Urinary bladder (tissue), 4 donors: ENCODE data around the gene ZNF723. TPM values are rescaled to one million over a fixed set of nuclear protein-coding genes. Genes with fewer than 3 reads are reported as not detected.
A peak's percentile ranks its signal among the peaks of the same experiment; 100 is the strongest.
"Not testable (repeated sequence)": the region's sequence is repeated elsewhere in the genome, so short reads cannot be mapped to it uniquely, and the experiment has no call there.

Experiments
- DNase-seq: peaks from one replicate; pipeline ENCODE4 v3.0.0-alpha.2; 2015; ENCODE audit errors: extremely low spot score
- H3K27ac ChIP-seq: one replicate; pipeline ENCODE4 v1.5.1; 2013; ENCODE audit warnings: low read depth, mild to moderate bottlenecking, moderate library complexity
- H3K36me3 ChIP-seq: one replicate; pipeline ENCODE4 v1.6.1; 2013; ENCODE audit warnings: mild to moderate bottlenecking, moderate library complexity; ENCODE audit not compliant: insufficient read depth
- H3K4me1 ChIP-seq: one replicate; pipeline ENCODE4 v1.6.1; 2013; ENCODE audit warnings: mild to moderate bottlenecking, moderate library complexity; ENCODE audit not compliant: insufficient read depth
- H3K4me3 ChIP-seq: one replicate; pipeline ENCODE4 v1.5.1; 2013; ENCODE audit warnings: low read depth, low read length
- WGBS: extraction: QIAGEN DNeasy Blood & Tissue Kit; methylation state at CpG from one replicate; pipeline ENCODE4 v1.1.7; 2013; 5-methylcytosine and 5-hydroxymethylcytosine counted together
- polyA plus RNA-seq: library from polyadenylated mRNA; stranded (reverse); fragments of 200-250 nt; gene quantifications from one replicate; pipeline ENCODE4 v1.2.3, GENCODE V29; 2013
- total RNA-seq: library from RNA; depleted of rRNA; stranded (reverse); fragments of >200 nt; gene quantifications from one replicate; pipeline ENCODE4 v1.2.3, GENCODE V29; 2014
- donor health status: healthy with polysubstance abuse.
- donor health status: healthy.

Gene ZNF723
- total RNA-seq (not detected), polyA plus RNA-seq (not detected)

- no peaks in the 10 kb centered on the region for H3K36me3 ChIP-seq
- no peak within 1 kb of the TSS for H3K27ac ChIP-seq
- WGBS: 11% methylated on average over 31 of the region's 31 CpGs
- H3K4me3 ChIP-seq: no peak within 1 kb of the TSS
- no peaks in the 10 kb centered on the region for H3K4me1 ChIP-seq
- no peak for DNase-seq
Measured at GRCh38 chr19:22832031-22832762, at the start of gene ZNF723. Gene ZNF723 (plus strand): TSS chr19:22832291. CDS start chr19:22832380, 89 bp downstream.

- WGBS: 2% methylated on average over 36 of the region's 36 CpGs
- Histone ChIP-seq H3K4me1 (no peaks in the 10 kb centered on the region), H3K36me3 (no peaks in the 10 kb centered on the region), H3K27ac (no peak within 1 kb of the TSS), H3K4me3 (no peak within 1 kb of the TSS)
- DNase-seq: peak; percentile 8
Measured at GRCh38 chr19:22783651-22784410, 48.3 kb upstream of the ZNF723 start, which contains the start of gene ZNF99. Gene ZNF99 (minus strand): TSS chr19:22784151. CDS start chr19:22784016, 135 bp downstream.

- not testable (repeated sequence) for H3K27ac ChIP-seq, H3K36me3 ChIP-seq, H3K4me1 ChIP-seq, DNase-seq, H3K4me3 ChIP-seq
- WGBS: 97% methylated on average over 4 of the region's 4 CpGs
Measured at GRCh38 chr19:22792863-22793262, 39.2 kb upstream of the ZNF723 start.

- Histone ChIP-seq H3K36me3 (no peaks in the 10 kb centered on the region), H3K4me1 (no peaks in the 10 kb centered on the region), H3K4me3 (no peak overlapping the region), H3K27ac (no peak overlapping the region)
- DNase-seq: no peak
- WGBS: 36% methylated on average over 5 of the region's 5 CpGs
Measured at GRCh38 chr19:22797040-22797439, 35.1 kb upstream of the ZNF723 start.

- 24% methylated on average over 11 of the region's 11 CpGs for WGBS
- H3K4me1 ChIP-seq: no peaks in the 10 kb centered on the region
- H3K27ac ChIP-seq: no peak overlapping the region
- no peaks in the 10 kb centered on the region for H3K36me3 ChIP-seq
- no peak overlapping the region for H3K4me3 ChIP-seq
- DNase-seq: no peak
Measured at GRCh38 chr19:22806418-22806817, 25.7 kb upstream of the ZNF723 start.

- WGBS: 5% methylated on average over 72 of the region's 72 CpGs
- Histone ChIP-seq H3K36me3 (no peaks in the 10 kb centered on the region), H3K27ac (no peak overlapping the region), H3K4me1 (no peaks in the 10 kb centered on the region), H3K4me3 (no peak overlapping the region)
- DNase-seq: no peak
Measured at GRCh38 chr19:22807061-22807835, 24.8 kb upstream of the ZNF723 start.

GRCh38 chr19:22814124-22814523 is 18.0 kb upstream of the ZNF723 start:
- H3K27ac ChIP-seq: no peak overlapping the region
- H3K4me1 ChIP-seq: no peaks in the 10 kb centered on the region
- H3K4me3 ChIP-seq: no peak overlapping the region
- 77% methylated on average over 2 of the region's 2 CpGs for WGBS
- H3K36me3 ChIP-seq: no peaks in the 10 kb centered on the region
- no peak for DNase-seq

GRCh38 chr19:22831211-22831610 is 880 bp upstream of the ZNF723 start:
- DNase-seq: no peak
- no peaks in the 10 kb centered on the region for H3K36me3 ChIP-seq
- H3K4me1 ChIP-seq: no peaks in the 10 kb centered on the region
- 93% methylated on average over 11 of the region's 11 CpGs for WGBS
- H3K27ac ChIP-seq: no peak overlapping the region
- H3K4me3 ChIP-seq: no peak overlapping the region

GRCh38 chr19:22857713-22858320 is 25.7 kb downstream of the ZNF723 start:
- H3K4me3 ChIP-seq, H3K36me3 ChIP-seq, H3K4me1 ChIP-seq, DNase-seq, H3K27ac ChIP-seq: not testable (repeated sequence)

GRCh38 chr19:22882797-22883196 is 50.7 kb downstream of the ZNF723 start:
- Histone ChIP-seq H3K4me3 (no peak overlapping the region), H3K27ac (no peak overlapping the region), H3K4me1 (no peaks in the 10 kb centered on the region), H3K36me3 (no peaks in the 10 kb centered on the region)
- no peak for DNase-seq
- 2% methylated on average over 3 of the region's 3 CpGs for WGBS

- no peaks in the 10 kb centered on the region for H3K4me1 ChIP-seq
- DNase-seq: no peak
- WGBS: 86% methylated on average over 35 of the region's 35 CpGs
- no peaks in the 10 kb centered on the region for H3K36me3 ChIP-seq
- no peak overlapping the region for H3K4me3 ChIP-seq
- H3K27ac ChIP-seq: no peak overlapping the region
Measured at GRCh38 chr19:22893855-22894270, 61.8 kb downstream of the ZNF723 start.

- H3K36me3 ChIP-seq: no peaks in the 10 kb centered on the region
- no peaks in the 10 kb centered on the region for H3K4me1 ChIP-seq
- 97% methylated on average over 47 of the region's 47 CpGs for WGBS
- no peak overlapping the region for H3K4me3 ChIP-seq
- H3K27ac ChIP-seq: no peak overlapping the region
- DNase-seq: no peak
Measured at GRCh38 chr19:22901431-22902130, 69.5 kb downstream of the ZNF723 start.
